ENCODE measurements around the gene ABCC5. TPM values are rescaled to one million over a fixed set of nuclear protein-coding genes. Genes with fewer than 3 reads are reported as not detected.
"Not testable (repeated sequence)": the region's sequence is repeated elsewhere in the genome, so short reads cannot be mapped to it uniquely, and the experiment has no call there.

The ABCC5 gene
- 10 to 100 TPM in 1 of 3 donors, 1 to 10 TPM in 2; 6.0 to 10.8 (median 8.5) TPM for polyA plus RNA-seq

DNA sequence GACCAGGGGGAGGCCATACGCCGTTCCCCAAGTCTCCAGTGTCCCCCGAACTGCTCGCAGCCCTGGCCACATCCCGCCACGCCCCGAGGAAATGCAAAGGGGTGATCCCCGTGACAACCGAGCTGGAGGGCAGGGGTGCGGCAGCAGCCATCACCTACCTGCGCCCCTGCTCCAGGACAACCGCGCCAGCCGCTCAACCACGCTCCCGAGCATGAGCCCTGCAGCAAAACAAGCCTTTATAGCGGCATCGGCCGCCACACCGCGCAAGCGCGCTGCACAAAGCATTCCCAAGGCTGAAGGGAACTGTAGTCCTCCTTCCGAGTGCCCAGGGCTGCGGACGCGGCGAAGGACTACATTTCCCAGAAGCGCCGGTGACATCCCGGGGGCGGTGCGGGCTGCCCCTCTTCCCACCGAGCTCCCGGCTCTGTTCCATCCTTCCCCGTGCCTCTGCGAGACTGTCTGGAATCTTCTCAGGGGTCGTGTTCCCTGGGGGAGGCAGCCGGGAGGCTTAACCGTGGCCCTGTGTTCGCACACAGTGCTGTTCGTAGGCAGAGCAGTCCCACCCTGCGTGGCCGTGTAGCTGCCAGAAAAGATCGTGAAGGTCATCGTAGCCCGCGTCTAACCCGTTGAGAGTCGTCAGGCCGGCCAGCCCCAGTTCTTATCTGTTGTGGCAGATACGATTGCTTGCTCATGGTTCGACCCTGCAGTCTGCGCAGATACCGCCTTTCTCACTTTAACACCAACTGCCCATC is at the start of gene ABCC5:
TSS of gene ABCC5 (minus strand) at position 213 of the 752 bp plus-strand sequence. CDS start 3,492 bp downstream, outside the sequence.
- WGBS, 3 donors, result 0 to 1% (median 1%) methylated on average over 52 to 55 of the region's 55 CpGs
- no peak within 1 kb of the TSS for H3K27ac ChIP-seq (ENCODE audit: low read depth, low read length)

- no peak overlapping the region for H3K27ac ChIP-seq (ENCODE audit: low read depth, low read length)
- 76 to 88% (median 79%) methylated on average over 2 of the region's 2 CpGs for WGBS, 3 donors
Observed at GRCh38 chr3:184066211-184066610, 48.5 kb upstream of the ABCC5 start.

DNA sequence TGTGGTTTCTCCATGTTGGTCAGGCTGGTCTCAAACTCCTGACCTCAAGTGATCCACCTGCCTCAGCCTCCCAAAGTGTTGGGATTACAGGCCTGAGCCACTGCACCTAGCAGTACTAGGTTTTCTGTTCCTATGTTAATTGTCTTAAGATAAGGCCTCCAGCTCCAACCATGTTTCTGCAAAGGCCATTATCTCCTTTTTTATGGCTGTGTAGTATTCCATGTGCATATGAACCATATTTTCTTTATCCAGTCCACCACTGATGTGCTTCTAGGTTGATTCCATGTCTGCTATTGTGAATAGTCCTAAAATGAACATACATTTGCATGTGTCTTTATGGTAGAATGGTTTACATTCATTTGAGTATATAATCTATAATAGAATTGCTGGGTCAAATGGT is 45.0 kb upstream of the ABCC5 start:
- H3K27ac ChIP-seq (ENCODE audit: low read depth, low read length), result no peak overlapping the region

- WGBS, 3 donors, result 47 to 48% (median 48%) methylated on average over 6 to 7 of the region's 7 CpGs
- H3K27ac ChIP-seq (ENCODE audit: low read depth, low read length), result no peak overlapping the region
Observed at GRCh38 chr3:184059424-184059823, 41.7 kb upstream of the ABCC5 start.

DNA sequence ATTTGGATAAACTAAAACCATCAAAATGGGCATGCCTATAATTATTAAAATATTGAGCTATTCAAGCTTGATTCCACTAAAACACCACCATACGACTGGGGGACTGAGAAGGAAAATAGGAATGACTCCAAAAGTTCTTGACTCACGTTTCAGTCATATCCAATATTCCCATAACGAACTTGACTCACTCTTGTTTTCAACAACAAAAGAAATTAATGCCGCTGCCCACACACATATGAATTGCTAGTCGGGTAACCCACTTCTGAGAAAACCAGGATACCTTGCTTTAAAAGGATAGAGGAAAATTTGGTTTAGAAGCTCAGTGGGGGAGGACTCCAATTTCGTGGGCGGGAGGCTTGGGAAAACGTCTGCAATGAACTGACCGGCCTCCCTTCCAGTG is 40.3 kb upstream of the ABCC5 start:
- no peak overlapping the region for H3K27ac ChIP-seq (ENCODE audit: low read depth, low read length)
- 65 to 69% (median 67%) methylated on average over 9 of the region's 9 CpGs for WGBS, 3 donors

DNA sequence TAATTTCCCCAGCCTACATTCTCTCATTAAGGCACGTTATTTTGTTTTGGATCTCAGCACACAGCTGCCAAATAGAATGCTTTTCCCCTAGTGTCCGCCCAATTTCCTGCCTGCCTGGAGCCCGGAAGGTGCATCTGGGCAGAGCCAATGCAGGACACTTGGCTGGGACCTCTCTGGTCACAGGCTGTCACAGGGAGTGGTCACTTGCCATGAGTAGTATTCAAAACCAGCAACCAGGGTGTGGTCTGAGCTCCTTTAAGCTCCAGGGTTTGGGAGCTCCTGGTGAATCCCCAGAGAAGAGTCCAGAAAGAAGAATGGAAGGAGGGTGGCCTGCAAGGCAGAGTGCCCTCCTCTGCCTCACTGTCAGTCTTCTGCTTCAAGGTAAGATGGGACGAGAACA is 35.1 kb upstream of the ABCC5 start, which contains the start of gene HTR3C:
TSS of gene HTR3C (plus strand) at position 281 of the 400 bp plus-strand sequence. CDS start at position 315, 34 bp downstream.
- WGBS, 3 donors, result 62 to 68% (median 62%) methylated on average over 4 of the region's 4 CpGs
- H3K27ac ChIP-seq (ENCODE audit: low read depth, low read length), result no peak within 1 kb of the TSS

GRCh38 chr3:184050217-184050847 is 32.6 kb upstream of the ABCC5 start:
- no peak overlapping the region for H3K27ac ChIP-seq (ENCODE audit: low read depth, low read length)
- WGBS, 3 donors, result 69 to 79% (median 72%) methylated on average over 7 of the region's 7 CpGs

- no peak overlapping the region for H3K27ac ChIP-seq (ENCODE audit: low read depth, low read length)
- 93 to 94% (median 93%) methylated on average over 5 of the region's 5 CpGs for WGBS, 3 donors
Observed at GRCh38 chr3:184045995-184046394, 28.3 kb upstream of the ABCC5 start.

GRCh38 chr3:184042617-184043016 is 24.9 kb upstream of the ABCC5 start:
- no peak overlapping the region for H3K27ac ChIP-seq (ENCODE audit: low read depth, low read length)
- whole genome bisulfite sequencing, 3 donors, result 81 to 88% (median 83%) methylated on average over 1 of the region's 1 CpG

DNA sequence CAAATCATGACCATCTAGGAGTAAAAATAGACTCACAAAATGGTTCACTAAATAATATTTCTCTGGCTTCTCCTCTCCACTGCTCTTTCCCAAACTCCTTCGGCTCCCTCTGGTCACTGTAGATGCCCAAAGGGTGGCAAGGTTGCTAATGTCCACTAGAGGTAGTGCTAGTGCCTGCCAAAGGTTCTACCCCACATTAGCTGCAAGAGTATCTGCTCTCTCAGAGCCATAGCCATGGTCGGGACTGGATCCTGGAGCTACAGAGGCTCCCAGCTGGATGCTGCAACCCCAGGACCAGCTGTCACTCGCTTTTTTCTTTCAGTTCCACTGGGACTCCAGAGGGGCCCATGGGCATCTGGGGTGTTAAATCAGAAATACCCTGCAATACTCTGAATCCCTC is 22.3 kb upstream of the ABCC5 start:
- no peak overlapping the region for H3K27ac ChIP-seq (ENCODE audit: low read depth, low read length)

GRCh38 chr3:184039414-184039813 is 21.7 kb upstream of the ABCC5 start:
- no peak overlapping the region for H3K27ac ChIP-seq (ENCODE audit: low read depth, low read length)
- WGBS, 3 donors, result 56 to 70% (median 57%) methylated on average over 5 of the region's 5 CpGs

More for the DNA sequence above, 22.3 kb upstream of the ABCC5 start:
- 37 to 58% (median 44%) methylated on average over 3 of the region's 3 CpGs for WGBS, 3 donors

GRCh38 chr3:184038307-184038706 is 20.6 kb upstream of the ABCC5 start:
- not testable (repeated sequence) for H3K27ac ChIP-seq (ENCODE audit: low read depth, low read length)
- WGBS, 3 donors, result 76 to 82% (median 78%) methylated on average over 7 to 9 of the region's 9 CpGs

GRCh38 chr3:184037816-184038215 is 20.1 kb upstream of the ABCC5 start:
- WGBS, 3 donors, result 66 to 72% (median 72%) methylated on average over 7 of the region's 7 CpGs
- no peak overlapping the region for H3K27ac ChIP-seq (ENCODE audit: low read depth, low read length)

DNA sequence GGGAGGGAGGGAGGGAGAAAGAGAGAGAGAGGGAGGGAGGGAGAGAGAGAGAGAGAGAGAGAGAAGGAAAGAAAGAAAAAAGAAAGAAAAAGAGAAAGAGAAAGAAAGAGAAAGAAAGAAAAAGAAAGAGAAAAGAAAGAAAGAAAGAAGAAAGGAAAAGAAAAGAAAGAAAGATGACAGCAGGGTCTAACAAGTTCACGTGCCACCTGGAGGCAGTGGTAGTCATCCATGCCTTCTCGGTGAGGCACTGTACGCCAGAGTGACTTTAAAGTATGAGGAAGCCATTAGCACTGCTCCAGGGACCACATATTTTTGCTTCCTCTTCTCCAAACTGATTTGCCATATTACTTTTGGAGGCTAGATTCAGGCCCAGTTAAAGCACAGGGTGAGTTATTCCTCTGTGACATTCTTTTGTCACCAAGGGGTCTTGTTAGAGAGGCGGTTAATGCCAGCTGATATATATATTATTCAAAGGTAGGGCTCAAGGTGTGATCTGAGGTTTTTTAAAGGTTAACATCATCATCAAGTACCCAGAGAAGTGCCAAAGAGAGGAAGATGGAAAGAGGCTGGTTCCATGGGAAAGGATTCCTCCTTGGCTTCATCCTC is 13.6 kb upstream of the ABCC5 start, which contains the start of gene HTR3D:
TSS of gene HTR3D (plus strand) at position 556 of the 606 bp plus-strand sequence. CDS start at position 556, 0 bp downstream.
- no peak within 1 kb of the TSS for H3K27ac ChIP-seq (ENCODE audit: low read depth, low read length)
- WGBS, 3 donors, result 57 to 61% (median 58%) methylated on average over 4 of the region's 4 CpGs

DNA sequence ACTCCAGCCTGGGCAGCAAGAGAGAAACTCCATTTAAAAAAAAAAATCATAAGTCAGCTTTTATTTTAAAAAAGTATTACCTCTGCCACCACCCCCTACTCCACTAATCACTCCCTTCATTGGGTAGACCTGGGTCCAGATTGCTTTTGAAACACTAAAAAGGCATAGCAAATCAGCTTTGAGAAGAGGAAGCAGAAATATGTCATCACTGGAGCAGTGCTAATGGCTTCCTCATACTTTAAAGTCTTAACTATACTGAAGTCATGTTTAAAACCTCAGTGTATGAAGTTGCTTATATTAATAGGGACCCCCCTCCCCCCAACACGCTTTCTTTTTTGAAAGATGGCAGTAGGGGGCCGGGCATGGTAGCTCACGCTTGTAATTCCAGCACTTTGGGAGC is 12.9 kb upstream of the ABCC5 start:
- H3K27ac ChIP-seq (ENCODE audit: low read depth, low read length), result no peak overlapping the region
- WGBS, 3 donors, result 74 to 84% (median 77%) methylated on average over 3 of the region's 3 CpGs

DNA sequence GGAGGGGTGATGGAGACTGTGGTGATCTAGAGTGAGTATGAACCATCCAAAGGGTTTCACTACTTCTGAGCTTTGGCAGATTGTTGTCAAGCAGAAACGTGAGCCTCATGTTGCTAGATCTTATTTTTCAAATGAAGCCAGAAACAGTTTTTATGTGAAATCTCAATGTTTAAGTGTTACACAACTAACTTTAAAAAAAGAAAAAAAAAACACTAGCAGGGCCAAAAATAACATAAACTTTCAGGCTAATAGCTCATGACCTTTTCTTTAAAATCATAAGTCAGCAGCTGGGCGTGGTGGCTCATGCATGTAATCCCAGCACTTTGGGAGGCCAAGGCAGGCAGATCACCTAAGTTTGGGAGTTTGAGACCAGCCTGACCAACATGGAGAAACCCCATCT is 11.8 kb upstream of the ABCC5 start:
- H3K27ac ChIP-seq (ENCODE audit: low read depth, low read length), result no peak overlapping the region
- WGBS, 3 donors, result 57 to 81% (median 68%) methylated on average over 2 of the region's 2 CpGs

DNA sequence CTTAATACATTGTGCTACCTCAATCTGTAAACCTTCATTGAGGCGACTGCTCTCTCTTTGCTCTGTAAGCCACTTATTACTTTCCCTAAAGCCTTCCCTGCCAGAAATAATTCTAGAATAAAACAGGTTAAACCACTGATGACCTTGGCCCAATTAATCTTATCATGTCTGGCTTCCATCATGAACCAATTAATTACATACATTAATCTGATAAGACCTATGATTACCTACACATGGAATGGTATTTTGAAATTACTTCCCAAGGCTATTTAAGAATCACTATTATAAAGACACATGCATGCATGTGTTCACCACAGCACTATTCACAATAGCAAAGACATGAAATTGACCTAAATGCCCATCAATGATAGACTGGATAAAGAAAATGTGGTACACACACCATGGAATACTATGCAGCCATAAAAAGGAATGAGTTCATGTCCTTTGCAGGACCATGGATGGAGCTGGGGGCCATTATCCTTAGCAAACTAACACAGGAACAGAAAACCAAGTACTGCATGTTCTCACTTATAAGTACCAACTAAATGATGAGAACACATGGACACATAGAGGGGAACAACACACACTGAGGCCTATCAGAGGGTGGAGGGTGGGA is 10.7 kb upstream of the ABCC5 start:
- 66 to 91% (median 90%) methylated on average over 1 of the region's 1 CpG for WGBS, 3 donors
- not testable (repeated sequence) for H3K27ac ChIP-seq (ENCODE audit: low read depth, low read length)

DNA sequence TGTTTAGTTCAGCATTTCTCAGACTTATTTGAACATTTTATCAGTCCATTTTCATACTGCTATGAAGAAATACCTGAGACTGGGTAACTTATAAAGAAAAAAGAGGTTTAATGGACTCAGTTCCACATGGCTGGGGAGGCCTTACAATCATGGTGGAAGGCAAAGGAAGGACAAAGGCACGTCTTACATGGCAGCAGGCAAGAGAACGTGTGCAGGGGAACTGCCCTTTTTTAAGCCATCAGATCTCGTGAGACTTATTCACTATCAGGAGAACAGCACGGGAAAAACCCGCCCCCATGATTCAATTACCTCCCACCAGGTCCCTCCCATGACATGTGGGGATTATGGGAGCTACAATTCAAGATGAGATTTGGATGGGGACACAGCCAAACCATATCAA is 7.6 kb upstream of the ABCC5 start:
- 50 to 68% (median 63%) methylated on average over 5 of the region's 5 CpGs for WGBS, 3 donors
- H3K27ac ChIP-seq (ENCODE audit: low read depth, low read length), result not testable (repeated sequence)

GRCh38 chr3:184022323-184022722 is 4.6 kb upstream of the ABCC5 start:
- WGBS, 3 donors, result 43 to 82% (median 50%) methylated on average over 7 of the region's 7 CpGs
- no peak overlapping the region for H3K27ac ChIP-seq (ENCODE audit: low read depth, low read length)

All from adipose tissue (tissue), 3 donors.